K562 (cell line): ENCODE measurements around the gene PROM2. TPM values are rescaled to one million over a fixed set of nuclear protein-coding genes. Genes with fewer than 3 reads are reported as not detected.

Source experiments
- BCOR ChIP-seq: fragments of 450-650 bp; IDR thresholded peaks from 2 replicates; pipeline ENCODE4 v1.6.1; 2016
- EGR1 ChIP-seq: fragments of 450-650 bp; conservative IDR thresholded peaks from 2 replicates; pipeline ENCODE4 v1.6.1; 2017; ENCODE audit warnings: mild to moderate bottlenecking
- HDAC1 ChIP-seq, 2 experiments: fragments of 450-650 bp; IDR thresholded peaks; 2 replicates each; pipeline ENCODE4 v1.6.1; 2016 to 2017; ENCODE audit warnings: inconsistent platforms in 1 of 2, mild to moderate bottlenecking in 1 of 2, moderate library complexity in 1 of 2
- HSF4 ChIP-seq: fragments of 250-450 bp; sonication (Bioruptor Pico); IDR thresholded peaks from 2 replicates; pipeline ENCODE4 v2.1.2; 2022; ENCODE audit warnings: mild to moderate bottlenecking, moderate library complexity, borderline replicate concordance
- NFE2L1 ChIP-seq: fragments of 450-650 bp; IDR thresholded peaks from 2 replicates; pipeline ENCODE4 v1.6.1; 2016; ENCODE audit warnings: missing genetic modification characterization, low read depth, mild to moderate bottlenecking, missing compliant biosample characterization, moderate library complexity, borderline replicate concordance
- POLR2AphosphoS2 ChIP-seq: IDR thresholded peaks from 2 replicates; pipeline ENCODE4 v1.6.1; 2012; ENCODE audit warnings: low read length, improper control_type of control experiment
- RFX1 ChIP-seq: fragments of 450-650 bp; IDR thresholded peaks from 2 replicates; pipeline ENCODE4 v1.6.1; 2016; ENCODE audit warnings: mild to moderate bottlenecking, moderate library complexity
- SAP30 ChIP-seq: fragments of 200-600 bp; sonication (generic); IDR thresholded peaks from 2 replicates; pipeline ENCODE4 v1.6.1; 2012; ENCODE audit warnings: borderline replicate concordance, low read depth, mild to moderate bottlenecking, moderate library complexity, low read length, control low read depth, inconsistent platforms; ENCODE audit not compliant: insufficient read depth, poor library complexity, severe bottlenecking
- SRSF9 ChIP-seq: fragments of 200-400 bp; formaldehyde crosslinking; IDR thresholded peaks from 2 replicates; pipeline ENCODE4 v1.6.1; 2017; ENCODE audit warnings: low read depth, low read length, borderline replicate concordance
- YY1 ChIP-seq, 3 experiments: IDR thresholded peaks; 2 replicates each; pipeline ENCODE4 v1.6.1; 2011; ENCODE audit warnings: low read length in 2 of 3, mild to moderate bottlenecking in 2 of 3, moderate library complexity in 2 of 3, borderline replicate concordance in 1 of 3, control low read depth in 1 of 3, low read depth in 1 of 3; ENCODE audit not compliant: insufficient read depth in 3 of 3, insufficient replicate concordance in 2 of 3, control insufficient read depth in 1 of 3, insufficient read length in 1 of 3; ENCODE audit errors: extremely low read depth in 1 of 3
- ZBTB8A ChIP-seq: fragments of 450-650 bp; IDR thresholded peaks from 2 replicates; pipeline ENCODE4 v1.6.1; 2018; ENCODE audit warnings: mild to moderate bottlenecking, moderate library complexity; ENCODE audit not compliant: partially characterized antibody
- ZFPM2 ChIP-seq: fragments of 250-450 bp; sonication (Bioruptor Pico); IDR thresholded peaks from 2 replicates; pipeline ENCODE4 v1.5.1; 2022; ENCODE audit warnings: mild to moderate bottlenecking
- ZNF589 ChIP-seq: fragments of 200-800 bp; sonication (Bioruptor generic); IDR thresholded peaks from 2 replicates; pipeline ENCODE4 v1.6.1; 2016; ENCODE audit warnings: low read depth, missing genetic modification characterization, missing compliant biosample characterization
- polyA plus RNA-seq, 8 experiments: library from polyadenylated mRNA; depleted of rRNA in 4 of 8; stranded (reverse) in 5 of 8; unstranded in 3 of 8; fragments of >200 nt; fragmentation: Nextera tagmentation in 2 of 8; fragmentation: Illumina TruSeq in 1 of 8; extraction: Ambion mirVana in 2 of 8; extraction: Trizol in 1 of 8; gene quantifications; 2 replicates each; pipeline versions ENCODE4 v1.2.1 to v1.2.3, GENCODE V29; 2011 to 2014; ENCODE audit warnings: inconsistent platforms in 1 of 8, missing spikeins in 1 of 8
- total RNA-seq, 7 experiments: library from RNA; depleted of rRNA in 6 of 7; stranded (reverse); fragments of >200 nt in 6 of 7; fragmentation: Illumina TruSeq in 2 of 7; extraction: Trizol in 2 of 7; gene quantifications; 2 replicates each; pipeline versions ENCODE4 v1.2.1 to v1.2.3, GENCODE V29; 2011 to 2021; ENCODE audit warnings: low replicate concordance in 1 of 7
- TF ChIP-seq, protein P1 (sequence below): sonication (generic); formaldehyde crosslinking; IDR thresholded peaks from 2 replicates; pipeline ENCODE4 v1.9.0; 2022; ENCODE audit warnings: mild to moderate bottlenecking, missing genetic modification reagents
- TF ChIP-seq, protein P2 (sequence below): fragments of 450-650 bp; IDR thresholded peaks from 2 replicates; pipeline ENCODE4 v1.6.1; 2016; ENCODE audit warnings: missing biosample characterization, missing genetic modification characterization

PROM2 gene
- total and polyA plus RNA-seq, 9 of the 15 experiments (the other 6 are each of a cell fraction or from before 2014, with no cell fraction given) = not detected

DNA sequence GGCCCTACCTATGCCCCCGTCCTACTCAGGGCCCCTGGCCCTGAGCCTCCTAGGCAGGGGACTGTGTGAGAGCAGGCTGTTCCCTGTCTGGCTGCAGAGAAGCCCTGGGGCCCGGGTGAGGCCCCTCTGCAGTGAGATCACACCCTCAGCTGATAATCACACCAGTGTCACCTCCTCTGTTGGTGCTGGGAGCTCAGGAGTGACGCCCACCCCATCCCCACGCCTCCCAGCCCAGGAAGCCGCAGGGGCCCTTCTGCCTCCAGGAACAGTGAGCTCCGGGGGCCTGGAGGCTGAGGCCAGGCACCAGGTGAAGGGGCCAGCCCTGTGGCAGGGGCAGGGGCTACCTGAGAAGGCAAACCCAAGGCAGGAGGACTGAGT lies 42.9 kb downstream of the PROM2 start (continued):
- no peak for TF ChIP-seq YY1 (IDR thresholded peaks at IDR 0.05; ENCODE audit: borderline replicate concordance in 1 of 3, control insufficient read depth in 1 of 3, extremely low read depth in 1 of 3, insufficient read depth in 3 of 3, insufficient read length in 1 of 3, insufficient replicate concordance in 2 of 3, low read depth in 1 of 3, low read length in 2 of 3)
- TF ChIP-seq ZNF589 = no peak
- TF ChIP-seq ZFPM2 (CRISPR knock-in tag) = no peak
- TF ChIP-seq, protein P1, sequence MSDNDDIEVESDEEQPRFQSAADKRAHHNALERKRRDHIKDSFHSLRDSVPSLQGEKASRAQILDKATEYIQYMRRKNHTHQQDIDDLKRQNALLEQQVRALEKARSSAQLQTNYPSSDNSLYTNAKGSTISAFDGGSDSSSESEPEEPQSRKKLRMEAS (CRISPR knock-in tag) = no peak
- TF ChIP-seq POLR2AphosphoS2 = no peak
- no peak for TF ChIP-seq RFX1
- TF ChIP-seq HSF4 (CRISPR knock-in tag) = no peak
- no peak for TF ChIP-seq SRSF9
- no peak for TF ChIP-seq EGR1
- no peak for TF ChIP-seq HDAC1 (IDR thresholded peaks at IDR 0.05)
- no peak for TF ChIP-seq SAP30
- TF ChIP-seq NFE2L1 (tag) = no peak
- no peak for TF ChIP-seq BCOR
- TF ChIP-seq, protein P2, sequence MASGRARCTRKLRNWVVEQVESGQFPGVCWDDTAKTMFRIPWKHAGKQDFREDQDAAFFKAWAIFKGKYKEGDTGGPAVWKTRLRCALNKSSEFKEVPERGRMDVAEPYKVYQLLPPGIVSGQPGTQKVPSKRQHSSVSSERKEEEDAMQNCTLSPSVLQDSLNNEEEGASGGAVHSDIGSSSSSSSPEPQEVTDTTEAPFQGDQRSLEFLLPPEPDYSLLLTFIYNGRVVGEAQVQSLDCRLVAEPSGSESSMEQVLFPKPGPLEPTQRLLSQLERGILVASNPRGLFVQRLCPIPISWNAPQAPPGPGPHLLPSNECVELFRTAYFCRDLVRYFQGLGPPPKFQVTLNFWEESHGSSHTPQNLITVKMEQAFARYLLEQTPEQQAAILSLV (tag) = no peak
- TF ChIP-seq ZBTB8A = no peak
